Activated CD4-positive, alpha-beta T cell treated with anti-CD3 and anti-CD28 coated beads, Interleukin-2, amount 50 U/mL, for 4 hours (primary cell): ENCODE data around the gene TLR9.

Experiments
- DNase-seq, 2 experiments: peaks; one replicate each; pipeline ENCODE4 v3.0.0-alpha.2; 2020

TLR9 gene

DNA sequence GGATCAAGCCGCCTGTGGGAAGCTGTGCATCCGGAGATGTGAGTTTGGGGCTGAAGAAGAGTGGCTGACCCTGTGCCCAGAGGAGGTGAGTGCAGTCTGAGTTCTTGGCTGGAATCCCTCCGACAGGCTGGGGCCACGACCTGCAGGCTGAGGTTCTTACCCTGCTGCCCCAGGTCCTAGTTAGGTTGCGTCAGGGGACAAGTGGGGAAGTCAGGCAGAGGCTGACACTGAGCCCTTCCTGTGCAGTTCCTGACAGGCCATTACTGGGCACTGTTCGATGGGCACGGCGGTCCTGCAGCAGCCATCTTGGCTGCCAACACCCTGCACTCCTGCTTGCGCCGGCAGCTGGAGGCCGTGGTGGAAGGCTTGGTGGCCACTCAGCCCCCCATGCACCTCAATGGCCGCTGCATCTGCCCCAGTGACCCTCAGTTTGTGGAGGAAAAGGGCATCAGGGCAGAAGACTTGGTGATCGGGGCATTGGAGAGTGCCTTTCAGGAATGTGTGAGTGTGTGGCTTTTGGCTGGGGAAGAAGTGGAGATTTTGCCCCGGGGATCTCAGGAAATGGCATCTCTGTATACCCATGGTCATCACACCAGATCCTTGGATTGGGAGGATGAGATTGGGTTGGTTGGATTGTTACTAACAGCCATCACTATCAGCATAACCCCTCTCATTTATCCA lies 21.4 kb upstream of the TLR9 start:
- DNase-seq = no peak

- DNase-seq = no peak
Observed at GRCh38 chr3:52246264-52246620, 20.8 kb upstream of the TLR9 start.

DNA sequence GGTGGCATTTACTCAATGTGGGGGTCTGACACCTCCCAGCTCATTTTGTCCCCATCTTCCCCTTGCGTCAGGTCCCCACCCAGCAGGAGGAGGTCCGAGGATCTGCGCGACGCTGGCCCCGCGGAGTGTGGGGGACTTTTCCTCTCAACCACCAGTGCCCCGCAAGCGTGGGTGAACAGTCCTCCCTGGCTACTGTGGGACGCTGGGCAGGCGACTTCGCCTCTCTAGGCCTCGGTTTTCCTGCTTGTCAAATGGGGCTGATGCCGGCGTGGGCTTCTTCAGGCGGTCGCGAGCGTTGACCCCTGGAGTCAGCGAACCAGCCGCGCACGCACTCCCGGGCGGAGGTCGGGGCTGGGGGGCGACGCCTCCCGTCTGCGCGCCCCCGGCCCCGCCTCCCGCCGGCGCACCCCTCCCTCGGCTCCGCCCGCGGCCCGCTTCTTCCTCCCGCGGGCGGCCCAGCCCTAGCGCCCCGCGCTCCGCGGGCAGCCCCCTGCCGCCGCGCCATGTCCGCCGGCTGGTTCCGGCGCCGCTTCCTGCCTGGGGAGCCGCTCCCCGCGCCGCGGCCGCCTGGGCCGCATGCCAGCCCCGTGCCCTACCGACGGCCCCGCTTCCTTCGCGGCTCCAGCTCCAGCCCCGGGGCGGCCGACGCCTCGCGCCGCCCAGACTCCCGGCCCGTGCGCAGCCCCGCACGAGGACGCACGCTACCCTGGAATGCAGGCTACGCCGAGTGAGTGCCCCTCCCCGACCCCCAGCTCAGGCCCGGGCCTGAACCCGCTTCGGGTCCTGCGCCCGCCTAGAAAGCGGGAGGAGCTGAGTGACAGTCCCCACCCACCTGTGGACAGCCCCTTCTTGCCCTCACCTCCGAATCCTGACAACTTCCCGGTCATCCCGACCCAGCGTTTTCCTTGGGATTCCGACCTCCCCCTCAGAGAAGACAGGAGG lies 20.1 kb upstream of the TLR9 start, which contains the start of gene PPM1M:
Gene PPM1M (plus strand): TSS at position 438 of the 942 bp plus-strand sequence. CDS start 66 bp downstream, at position 504.
- peak in 1 of 2 experiments; percentile 28 for DNase-seq

GRCh38 chr3:52243791-52244628 lies 18.6 kb upstream of the TLR9 start:
- DNase-seq = peak; percentile 32 to 37

- DNase-seq = no peak
Observed at GRCh38 chr3:52242039-52242438, 16.6 kb upstream of the TLR9 start.

DNA sequence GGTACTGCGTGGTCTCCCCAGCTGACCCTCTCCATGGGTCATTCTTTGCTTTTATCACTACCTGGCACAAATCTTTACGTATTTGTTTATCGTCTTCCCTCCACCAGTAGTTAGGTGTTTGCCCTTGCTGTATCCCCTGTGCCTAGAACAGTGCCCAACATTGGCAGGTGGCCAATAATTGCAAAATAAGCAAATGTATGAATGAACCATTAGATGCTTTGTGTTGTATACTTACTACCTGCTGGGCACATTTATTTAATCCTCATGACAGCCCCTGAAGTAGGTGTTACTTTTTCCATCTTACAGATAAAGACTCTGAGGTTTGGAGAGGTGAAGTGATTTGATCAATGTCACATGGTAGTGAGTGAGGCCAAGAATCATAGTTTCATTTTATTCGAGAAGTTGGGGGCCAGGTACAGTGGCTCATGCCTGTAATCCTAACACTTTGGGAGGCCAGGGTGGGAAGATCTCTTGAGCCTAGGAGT lies 15.5 kb upstream of the TLR9 start:
- DNase-seq = no peak

DNA sequence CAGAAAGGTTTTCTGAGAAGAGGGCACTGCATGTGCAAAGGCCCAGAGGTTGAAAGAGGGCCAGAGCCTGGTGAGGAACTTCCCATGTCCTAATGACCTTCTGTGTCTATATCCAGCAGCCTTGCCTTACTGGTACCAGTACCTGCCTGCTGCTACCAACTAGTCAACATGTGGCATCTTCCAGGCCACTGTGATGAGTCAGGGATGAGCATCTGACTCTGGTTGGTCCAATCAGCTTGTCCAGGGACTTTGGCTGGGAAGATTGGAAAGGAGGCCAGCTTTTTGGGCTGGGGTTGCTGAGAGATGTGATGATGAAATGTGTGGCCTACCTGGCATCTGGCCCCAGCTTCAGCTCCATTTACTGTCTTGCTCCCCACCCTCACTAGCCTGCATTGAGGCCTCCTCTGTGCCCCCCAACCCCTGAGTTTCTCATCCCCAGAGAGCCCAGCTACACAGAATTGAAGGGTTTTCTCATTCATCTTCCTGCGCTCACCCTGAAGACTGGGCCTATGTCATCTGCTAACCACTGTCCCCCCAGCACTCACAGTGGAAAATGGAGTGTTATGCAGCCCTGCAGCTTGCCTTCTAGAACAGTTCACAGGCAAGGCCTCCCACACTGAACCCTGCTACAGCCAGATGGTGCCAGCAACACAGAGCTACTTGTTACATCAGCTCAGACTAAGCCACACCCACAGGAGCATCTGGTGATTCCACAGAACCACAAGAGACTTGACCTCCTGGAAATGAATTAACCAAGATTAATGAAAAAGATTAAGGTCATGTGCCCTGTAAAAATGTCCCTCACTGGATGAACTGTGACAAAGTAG lies 14.8 kb upstream of the TLR9 start:
- peak; percentile 60 to 63 for DNase-seq

- DNase-seq = peak; percentile 86 to 91
Observed at GRCh38 chr3:52238761-52239701, 13.6 kb upstream of the TLR9 start, which contains the start of gene TWF2. Gene TWF2 (minus strand): TSS chr3:52239158. CDS start chr3:52239016, 142 bp downstream.

DNA sequence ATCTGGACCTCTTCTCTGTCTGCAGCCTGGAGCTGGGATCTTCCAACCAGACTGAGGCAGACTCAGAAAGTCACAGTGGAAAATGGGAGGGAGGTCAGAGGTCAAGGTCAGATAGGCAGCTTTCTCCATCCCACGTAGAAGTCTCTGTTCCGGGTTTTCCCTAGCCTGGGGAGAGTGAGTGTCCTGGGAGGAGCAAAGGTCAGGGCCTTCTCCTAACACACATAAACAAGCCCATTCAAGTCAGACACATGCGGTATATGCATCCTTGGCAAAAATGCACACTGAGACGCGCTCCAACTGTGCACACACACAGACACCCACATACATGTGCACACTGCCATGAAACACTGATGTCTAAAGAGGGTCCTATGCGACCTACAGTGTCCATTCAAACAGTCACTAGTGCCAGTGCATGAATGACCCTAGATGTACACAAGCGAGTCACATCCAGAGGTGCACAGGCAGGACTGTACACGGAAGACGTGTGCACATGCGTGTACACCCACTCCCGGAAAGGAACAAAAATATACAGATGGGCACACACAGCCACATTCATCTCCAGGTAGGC lies 12.8 kb upstream of the TLR9 start:
- DNase-seq = no peak

GRCh38 chr3:52237657-52238172 lies 12.3 kb upstream of the TLR9 start:
- DNase-seq = no peak

DNA sequence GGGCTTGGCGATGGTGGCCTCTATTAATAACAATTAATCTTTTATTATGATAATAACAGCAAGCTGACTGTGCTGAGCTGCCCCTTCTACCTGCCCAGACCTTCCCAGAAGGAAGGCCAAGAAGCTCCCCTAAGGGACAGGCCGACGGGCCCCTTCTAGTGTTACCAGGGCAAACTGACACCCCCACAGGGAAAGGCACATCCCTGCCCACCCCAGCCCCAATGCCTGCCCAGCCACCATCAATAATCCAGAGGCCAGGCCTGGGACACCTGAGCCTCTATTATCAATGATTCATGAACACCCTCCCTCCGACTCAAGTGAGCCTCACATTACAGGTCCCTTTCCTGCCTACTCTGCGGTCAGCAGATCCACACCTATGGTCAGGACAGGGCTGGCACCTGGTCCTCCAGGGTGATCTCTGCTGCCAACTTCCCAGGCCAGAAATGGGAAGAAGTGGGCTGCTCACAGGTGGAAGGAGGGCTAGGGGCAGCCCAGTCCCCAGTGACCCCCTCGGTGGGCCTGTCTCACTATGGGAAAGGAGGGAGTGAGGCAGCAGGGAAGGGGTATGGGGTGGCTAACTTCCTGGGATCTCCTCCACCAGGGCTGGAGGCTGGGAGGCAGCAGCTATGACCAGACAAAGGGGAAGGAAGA lies 11.7 kb upstream of the TLR9 start:
- DNase-seq = no peak

DNA sequence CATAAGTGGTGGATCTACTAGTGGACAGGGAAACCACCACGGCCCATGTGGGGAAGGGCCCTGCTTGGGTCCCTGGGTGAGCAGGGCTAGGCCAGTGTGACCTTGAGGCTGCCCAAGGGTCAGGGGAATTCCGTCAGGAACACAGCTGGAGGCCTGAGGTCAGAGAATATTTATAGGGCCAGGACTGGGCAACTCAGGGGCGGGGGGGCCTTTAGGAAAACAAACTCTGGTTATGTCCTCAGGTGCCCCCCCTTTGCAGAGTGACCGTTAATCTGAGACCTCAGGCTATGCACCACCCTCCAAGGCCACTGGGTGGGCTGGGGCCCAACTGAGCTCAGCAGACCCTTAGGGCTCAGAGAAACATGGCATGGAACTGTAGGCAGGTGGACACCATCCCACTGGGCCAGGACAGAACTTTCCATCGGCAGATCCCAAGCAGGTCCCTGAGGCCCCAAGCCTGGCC lies 11.0 kb upstream of the TLR9 start:
- DNase-seq = no peak

DNA sequence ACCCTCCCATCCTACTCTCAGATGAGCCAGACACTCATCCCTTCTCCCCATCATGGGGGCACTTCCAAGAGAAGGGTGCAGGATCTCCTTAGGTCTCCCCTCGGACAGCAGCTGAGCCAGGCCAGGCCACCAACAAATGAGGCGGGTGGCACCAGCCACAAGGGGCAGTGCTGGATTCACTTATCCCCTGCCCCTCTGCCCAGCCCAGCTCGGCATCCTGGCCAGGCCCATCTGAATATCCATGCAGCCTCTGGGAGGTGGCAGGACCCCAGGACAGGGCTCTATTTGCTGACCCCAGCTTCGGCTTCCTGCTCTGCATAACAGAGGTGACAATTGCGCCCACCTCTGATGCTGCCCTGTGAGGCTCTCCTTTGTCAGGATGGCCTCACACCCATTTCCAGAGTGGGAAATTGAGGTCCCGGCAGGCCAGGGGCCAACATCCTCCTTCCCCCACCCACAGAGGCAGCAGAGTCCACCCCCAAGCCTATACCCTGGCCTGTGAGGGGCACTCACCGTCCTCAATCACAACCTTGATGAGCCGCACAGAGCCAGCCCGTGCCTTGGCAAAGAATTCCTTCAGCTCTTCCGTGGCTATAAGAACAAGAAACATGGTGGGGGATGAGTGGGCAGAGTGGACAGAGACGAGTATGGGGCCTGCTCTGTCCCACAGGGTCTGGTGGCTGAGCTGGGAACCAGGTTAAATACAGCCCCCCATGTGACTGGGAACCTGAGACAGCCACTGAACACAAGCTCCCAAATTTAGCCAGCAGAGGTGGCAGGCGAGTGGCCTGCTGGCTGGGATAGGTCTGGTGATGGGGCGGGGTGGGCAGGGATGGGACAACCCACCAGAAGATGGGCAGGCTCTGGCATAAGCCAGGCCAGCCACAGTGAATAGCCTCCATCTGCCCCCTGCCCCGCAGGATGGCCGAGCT lies 9.3 kb upstream of the TLR9 start:
- DNase-seq = no peak

- DNase-seq = no peak
Observed at GRCh38 chr3:52233968-52234367, 8.5 kb upstream of the TLR9 start.

- DNase-seq = no peak
Observed at GRCh38 chr3:52233108-52233591, 7.7 kb upstream of the TLR9 start.

DNA sequence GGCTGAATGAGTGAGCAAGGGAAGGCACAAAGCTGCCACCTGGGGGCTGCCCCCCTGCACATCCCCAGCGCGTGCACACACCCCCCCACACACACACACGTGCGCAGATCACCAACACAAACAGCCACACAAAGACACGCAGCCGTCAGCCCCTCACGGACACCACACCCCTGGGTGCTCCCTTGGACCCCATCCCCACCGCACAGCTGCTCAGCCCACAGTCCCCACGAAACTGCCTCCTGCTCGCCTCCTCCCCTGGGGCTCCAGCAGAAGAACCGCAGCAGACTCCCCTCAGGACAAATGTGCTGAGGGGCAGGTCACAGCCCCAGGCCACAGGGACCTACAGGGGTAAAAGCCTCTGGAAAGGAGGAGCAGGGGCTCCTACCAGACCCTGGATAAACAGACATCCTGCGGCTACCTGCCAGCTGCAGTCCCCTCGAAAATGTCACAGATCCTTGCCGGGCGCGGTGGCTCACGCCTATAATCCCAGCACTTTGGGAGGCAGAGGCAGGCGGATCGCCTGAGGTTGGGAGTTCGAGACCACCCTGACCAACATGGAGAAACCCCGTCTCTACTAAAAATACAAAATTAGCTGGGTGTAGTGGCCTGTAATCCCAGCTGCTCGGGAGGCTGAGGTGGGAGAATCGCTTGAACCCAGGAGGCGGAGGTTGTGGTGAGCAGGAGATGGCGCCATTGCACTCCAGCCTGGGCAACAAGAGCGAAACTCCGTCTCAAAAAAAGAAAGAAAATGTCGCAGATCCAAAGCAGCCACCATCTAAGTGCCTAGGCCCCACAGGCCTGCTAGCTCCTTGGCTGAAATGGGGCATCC lies 7.0 kb upstream of the TLR9 start:
- DNase-seq = peak; percentile 38 to 39
